Muscle of leg (tissue), 11 donors: ENCODE measurements around the gene DOCK10. TPM values are rescaled to one million over a fixed set of nuclear protein-coding genes. Genes with fewer than 3 reads are reported as not detected.

ENCODE experiments used
- DNase-seq: peaks from one replicate; pipeline ENCODE4 v3.0.0; 2013
- H3K27ac ChIP-seq: one replicate; pipeline ENCODE4 v1.5.1; 2013; ENCODE audit warnings: mild to moderate bottlenecking, low read length, control low read depth
- H3K27me3 ChIP-seq: one replicate; pipeline ENCODE4 v1.6.1; 2013; ENCODE audit warnings: low read length; ENCODE audit not compliant: control insufficient read depth, insufficient read depth
- H3K36me3 ChIP-seq: one replicate; pipeline ENCODE4 v1.6.1; 2013; ENCODE audit warnings: low read length; ENCODE audit not compliant: control insufficient read depth, insufficient read depth
- H3K4me1 ChIP-seq: one replicate; pipeline ENCODE4 v1.6.1; 2013; ENCODE audit warnings: low read length; ENCODE audit not compliant: control insufficient read depth, insufficient read depth
- H3K4me3 ChIP-seq: one replicate; pipeline ENCODE4 v1.5.1; 2013; ENCODE audit warnings: low read length, control low read depth
- H3K9me3 ChIP-seq: replicated peaks from 2 replicates; pipeline ENCODE4 v1.6.1; 2013; ENCODE audit warnings: low read depth, low read length; ENCODE audit not compliant: control insufficient read depth
- WGBS: methylation state at CpG from one replicate; pipeline ENCODE4 v1.1.5; 2013; ENCODE audit warnings: missing lambda C conversion rate; ENCODE audit not compliant: insufficient coverage; 5-methylcytosine and 5-hydroxymethylcytosine counted together
- polyA plus RNA-seq, 8 donors: library from polyadenylated mRNA; unstranded; fragments of 120-200 nt; gene quantifications; one replicate each; pipeline versions ENCODE4 v1.2.1 to v1.2.3, GENCODE V29; 2013; ENCODE audit warnings: inconsistent platforms in 1 of 8, low replicate concordance in 1 of 8; ENCODE audit not compliant: insufficient read length in 8 of 8, insufficient read depth in 1 of 8
- total RNA-seq: library from RNA; stranded (reverse); fragments of 120-200 nt; gene quantifications from one replicate; pipeline ENCODE4 v1.2.4, GENCODE V29; 2013

DOCK10 gene
- total and polyA plus RNA-seq, 9 donors = 14.8 to 20.1 (median 17.9) TPM

DNA sequence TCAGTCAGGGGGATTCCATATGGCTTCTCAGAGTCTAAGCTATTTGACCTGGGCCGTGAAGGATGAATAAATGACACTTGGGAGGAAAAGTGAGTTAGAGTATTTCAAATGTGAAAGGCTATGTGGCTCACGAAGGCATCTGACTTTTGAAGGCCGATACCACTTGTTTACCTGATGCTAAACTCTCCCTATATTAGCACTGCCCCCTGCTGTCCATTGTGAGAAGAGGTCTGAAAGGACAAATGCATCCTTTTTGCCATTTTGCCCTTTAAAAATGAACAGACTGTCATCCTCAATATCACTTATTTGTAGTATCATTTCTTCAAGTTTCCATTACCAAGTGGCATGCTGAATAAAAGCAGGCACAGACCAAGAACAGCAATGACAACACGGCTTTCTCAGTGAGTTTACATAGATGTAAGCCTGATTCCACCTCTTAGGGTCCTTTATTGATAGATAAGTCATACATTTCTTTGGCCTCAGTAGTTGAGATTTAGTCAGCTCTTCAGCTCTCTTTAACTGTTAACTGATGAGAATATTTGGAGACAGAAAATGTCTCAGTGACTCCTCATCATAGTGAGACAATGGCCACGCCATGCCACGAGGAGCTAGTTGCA is 40.1 kb downstream of the DOCK10 start:
- Histone ChIP-seq H3K27me3 (no peaks in the 10 kb centered on the region), H3K36me3 (peaks cover 2% of the 10 kb centered on the region), H3K9me3 (no peaks in the 10 kb centered on the region), H3K4me1 (peaks cover 14% of the 10 kb centered on the region), H3K4me3 (no peak overlapping the region), H3K27ac (no peak overlapping the region)
- WGBS = 100% methylated on average over 1 of the region's 6 CpGs
- DNase-seq = peak; percentile 77

GRCh38 chr2:224999754-225000153 is 42.5 kb downstream of the DOCK10 start:
- H3K27ac ChIP-seq = no peak overlapping the region
- no peaks in the 10 kb centered on the region for H3K9me3 ChIP-seq
- peaks cover 14% of the 10 kb centered on the region for H3K4me1 ChIP-seq
- no CpG with 5 or more reads among the region's 3 CpGs for WGBS
- H3K36me3 ChIP-seq = peaks cover 5% of the 10 kb centered on the region
- H3K27me3 ChIP-seq = no peaks in the 10 kb centered on the region
- peak; percentile 68 for DNase-seq
- no peak overlapping the region for H3K4me3 ChIP-seq

- Histone ChIP-seq H3K27ac (no peak overlapping the region), H3K27me3 (no peaks in the 10 kb centered on the region), H3K9me3 (no peaks in the 10 kb centered on the region), H3K36me3 (peaks cover 5% of the 10 kb centered on the region), H3K4me1 (peaks cover 14% of the 10 kb centered on the region), H3K4me3 (no peak overlapping the region)
- peak; percentile 31 for DNase-seq
- 20% methylated on average over 1 of the region's 1 CpG for WGBS
These were observed 42.9 kb downstream of the DOCK10 start for GRCh38 chr2:224999321-224999720.

GRCh38 chr2:224997802-224998201 is 44.5 kb downstream of the DOCK10 start:
- Histone ChIP-seq H3K4me1 (peaks cover 14% of the 10 kb centered on the region), H3K27ac (peak overlapping the region; percentile 60), H3K4me3 (no peak overlapping the region), H3K9me3 (no peaks in the 10 kb centered on the region), H3K36me3 (peaks cover 5% of the 10 kb centered on the region), H3K27me3 (no peaks in the 10 kb centered on the region)
- peak; percentile 73 for DNase-seq
- WGBS = 64% methylated on average over 6 of the region's 8 CpGs

- H3K27ac ChIP-seq = no peak overlapping the region
- H3K4me1 ChIP-seq = peaks cover 12% of the 10 kb centered on the region
- peaks cover 2% of the 10 kb centered on the region for H3K36me3 ChIP-seq
- no peaks in the 10 kb centered on the region for H3K9me3 ChIP-seq
- WGBS = 80% methylated on average over 1 of the region's 3 CpGs
- DNase-seq = no peak
- H3K27me3 ChIP-seq = no peaks in the 10 kb centered on the region
- H3K4me3 ChIP-seq = no peak overlapping the region
These were observed 46.8 kb downstream of the DOCK10 start for GRCh38 chr2:224995419-224995818.

GRCh38 chr2:224994242-224994823 is 47.9 kb downstream of the DOCK10 start:
- DNase-seq = no peak
- Histone ChIP-seq H3K36me3 (peaks cover 2% of the 10 kb centered on the region), H3K27me3 (no peaks in the 10 kb centered on the region), H3K27ac (no peak overlapping the region), H3K4me3 (no peak overlapping the region), H3K4me1 (peaks cover 8% of the 10 kb centered on the region), H3K9me3 (no peaks in the 10 kb centered on the region)
- no CpG with 5 or more reads among the region's 1 CpG for WGBS

- Histone ChIP-seq H3K4me3 (no peak overlapping the region), H3K27ac (no peak overlapping the region), H3K36me3 (no peaks in the 10 kb centered on the region), H3K9me3 (no peaks in the 10 kb centered on the region), H3K27me3 (no peaks in the 10 kb centered on the region), H3K4me1 (no peaks in the 10 kb centered on the region)
- WGBS = no CpG with 5 or more reads among the region's 3 CpGs
- no peak for DNase-seq
These were observed 51.6 kb downstream of the DOCK10 start for GRCh38 chr2:224990710-224991109.

DNA sequence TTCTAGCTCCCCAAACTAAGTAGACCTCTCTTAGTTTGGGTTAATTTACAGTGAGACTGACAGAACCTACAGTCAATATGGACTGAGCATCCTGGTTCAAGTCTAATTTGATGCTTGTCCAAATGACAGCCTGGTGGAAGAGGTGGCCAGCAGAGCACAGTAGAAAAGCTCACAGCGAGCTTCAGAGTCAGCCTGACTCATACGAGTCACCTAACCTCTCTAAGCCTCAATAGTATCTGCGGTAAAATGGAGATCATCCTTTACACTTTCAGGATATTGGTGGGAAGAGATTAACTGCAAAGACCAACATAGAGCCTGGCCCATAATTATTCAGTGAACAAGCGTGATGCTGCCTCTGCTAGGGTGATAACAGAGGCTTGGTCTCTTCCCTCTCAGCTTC is 54.5 kb downstream of the DOCK10 start:
- no peak for DNase-seq
- no CpG with 5 or more reads among the region's 4 CpGs for WGBS
- Histone ChIP-seq H3K27ac (no peak overlapping the region), H3K4me3 (no peak overlapping the region), H3K9me3 (no peaks in the 10 kb centered on the region), H3K4me1 (peaks cover 16% of the 10 kb centered on the region), H3K36me3 (no peaks in the 10 kb centered on the region), H3K27me3 (no peaks in the 10 kb centered on the region)

- H3K27ac ChIP-seq = no peak overlapping the region
These were observed 55.8 kb downstream of the DOCK10 start for GRCh38 chr2:224986477-224986876.

GRCh38 chr2:224984637-224985036 is 57.6 kb downstream of the DOCK10 start:
- no peaks in the 10 kb centered on the region for H3K9me3 ChIP-seq
- WGBS = no CpG with 5 or more reads among the region's 5 CpGs
- no peaks in the 10 kb centered on the region for H3K27me3 ChIP-seq
- no peak overlapping the region for H3K4me3 ChIP-seq
- H3K36me3 ChIP-seq = no peaks in the 10 kb centered on the region
- H3K4me1 ChIP-seq = peaks cover 16% of the 10 kb centered on the region
- H3K27ac ChIP-seq = peak overlapping the region; percentile 95
- no peak for DNase-seq

More at GRCh38 chr2:224986477-224986876, 55.8 kb downstream of the DOCK10 start:
- no peak overlapping the region for H3K4me3 ChIP-seq
- DNase-seq = no peak
- H3K27me3 ChIP-seq = no peaks in the 10 kb centered on the region
- no CpG with 5 or more reads among the region's 1 CpG for WGBS
- H3K4me1 ChIP-seq = peaks cover 16% of the 10 kb centered on the region
- no peaks in the 10 kb centered on the region for H3K9me3 ChIP-seq
- no peaks in the 10 kb centered on the region for H3K36me3 ChIP-seq
